Measurements from ENCODE around the gene IYD. TPM values are rescaled to one million over a fixed set of nuclear protein-coding genes. Genes with fewer than 3 reads are reported as not detected.

The IYD gene
- total RNA-seq, 1 donor from 2014 or later, result under 0.01 TPM

GRCh38 chr6:150410399-150410798 lies 41.6 kb downstream of the IYD start:
- Histone ChIP-seq H3K27me3 (no peaks in the 10 kb centered on the region), H3K9me3 (no peaks in the 10 kb centered on the region), H3K4me1 (peaks cover 0 to 9% of the 10 kb centered on the region in 2 donors), H3K27ac (no peak overlapping the region), H3K4me3 (no peak overlapping the region), H3K36me3 (no peaks in the 10 kb centered on the region)
- DNase-seq (ENCODE audit: low spot score in 2 of 2), result no peak
- TF ChIP-seq CTCF (IDR thresholded peaks at IDR 0.05), result no peak
- intact Hi-C loops (cut with DNase I), result no loop called here

GRCh38 chr6:150410906-150411305 lies 42.1 kb downstream of the IYD start:
- Histone ChIP-seq H3K36me3 (no peaks in the 10 kb centered on the region), H3K4me1 (peaks cover 0 to 9% of the 10 kb centered on the region in 2 donors), H3K27ac (no peak overlapping the region), H3K9me3 (no peaks in the 10 kb centered on the region), H3K27me3 (no peaks in the 10 kb centered on the region), H3K4me3 (no peak overlapping the region)
- no peak for DNase-seq (ENCODE audit: low spot score in 2 of 2)
- intact Hi-C loops (cut with DNase I), result no loop called here
- no peak for TF ChIP-seq CTCF (IDR thresholded peaks at IDR 0.05)

GRCh38 chr6:150412221-150412620 lies 43.4 kb downstream of the IYD start:
- intact Hi-C loops (cut with DNase I), result no loop called here
- Histone ChIP-seq H3K27ac (no peak overlapping the region), H3K4me3 (no peak overlapping the region), H3K36me3 (no peaks in the 10 kb centered on the region), H3K4me1 (peaks cover 0 to 9% of the 10 kb centered on the region in 2 donors), H3K9me3 (no peaks in the 10 kb centered on the region), H3K27me3 (no peaks in the 10 kb centered on the region)
- no peak for TF ChIP-seq CTCF (IDR thresholded peaks at IDR 0.05)
- DNase-seq (ENCODE audit: low spot score in 2 of 2), result no peak

- DNase-seq (ENCODE audit: low spot score in 2 of 2), result no peak
- Histone ChIP-seq H3K4me3 (no peak overlapping the region), H3K9me3 (no peaks in the 10 kb centered on the region), H3K4me1 (peaks cover 0 to 9% of the 10 kb centered on the region in 2 donors), H3K36me3 (no peaks in the 10 kb centered on the region), H3K27ac (no peak overlapping the region), H3K27me3 (no peaks in the 10 kb centered on the region)
- TF ChIP-seq CTCF (IDR thresholded peaks at IDR 0.05), result no peak
- intact Hi-C loops (cut with DNase I), result no loop called here
Measured at GRCh38 chr6:150413198-150413597, 44.4 kb downstream of the IYD start.

GRCh38 chr6:150413781-150414281 lies 45.0 kb downstream of the IYD start:
- H3K4me1 ChIP-seq, result peaks cover 0 to 9% of the 10 kb centered on the region in 2 donors
- no peak overlapping the region for H3K4me3 ChIP-seq
- no peaks in the 10 kb centered on the region for H3K27me3 ChIP-seq
- no peak overlapping the region for H3K27ac ChIP-seq
- H3K36me3 ChIP-seq, result no peaks in the 10 kb centered on the region
- no peaks in the 10 kb centered on the region for H3K9me3 ChIP-seq
- DNase-seq (ENCODE audit: low spot score in 2 of 2), result no peak
- TF ChIP-seq CTCF (IDR thresholded peaks at IDR 0.05), result no peak
- intact Hi-C loops (cut with DNase I), result no loop called here

GRCh38 chr6:150416128-150416527 lies 47.3 kb downstream of the IYD start:
- no peak for DNase-seq (ENCODE audit: low spot score in 2 of 2)
- Histone ChIP-seq H3K9me3 (no peaks in the 10 kb centered on the region), H3K4me3 (no peak overlapping the region), H3K36me3 (no peaks in the 10 kb centered on the region), H3K27me3 (no peaks in the 10 kb centered on the region), H3K27ac (no peak overlapping the region), H3K4me1 (no peaks in the 10 kb centered on the region)
- no peak for TF ChIP-seq CTCF (IDR thresholded peaks at IDR 0.05)
- intact Hi-C loops (cut with DNase I), result loop anchor here (5.0 kb wide), 2 partner anchors 326 to 461 kb away; no protein-coding TSS in a partner anchor
